ENCODE results near the gene AOX1.
"Not testable (repeated sequence)": the region's sequence is repeated elsewhere in the genome, so short reads cannot be mapped to it uniquely, and the experiment has no call there.

Gene AOX1

GRCh38 chr2:200703926-200704637 is 118.3 kb downstream of the AOX1 start:
- no peak for DNase-seq

GRCh38 chr2:200705305-200706041 is 119.7 kb downstream of the AOX1 start:
- no peak for DNase-seq

- DNase-seq = no peak
Measured at GRCh38 chr2:200708943-200709342, 123.1 kb downstream of the AOX1 start.

- DNase-seq = peak; percentile 84
Measured at GRCh38 chr2:200713003-200713703, 127.3 kb downstream of the AOX1 start.

GRCh38 chr2:200713704-200714064 is 127.9 kb downstream of the AOX1 start:
- DNase-seq = no peak

- not testable (repeated sequence) for DNase-seq
Measured at GRCh38 chr2:200715014-200715413, 129.2 kb downstream of the AOX1 start.

- no peak for DNase-seq
Measured at GRCh38 chr2:200716386-200716785, 130.6 kb downstream of the AOX1 start.
